Measurements from ENCODE around the gene RRP36. TPM values are rescaled to one million over a fixed set of nuclear protein-coding genes. Genes with fewer than 3 reads are reported as not detected.
"Not testable (repeated sequence)": the region's sequence is repeated elsewhere in the genome, so short reads cannot be mapped to it uniquely, and the experiment has no call there.

RRP36 gene
- total RNA-seq, 4 donors from 2014 or later = 32.2 to 200 (median 40.5) TPM

- H3K27me3 ChIP-seq = no peaks in the 10 kb centered on the region
- in situ Hi-C loops (cut with MboI; ENCODE audit: low pct_ligation_motif_present in 1 of 4, low pct_unique_long_range_greater_than_20kb in 1 of 4, low sequenced_read_pairs in 3 of 4) = no loop called here
- H3K9me3 ChIP-seq = no peaks in the 10 kb centered on the region
- peaks cover 0 to 13% (median 4%) of the 10 kb centered on the region in 4 donors for H3K36me3 ChIP-seq
- H3K27ac ChIP-seq = no peak overlapping the region
- H3K4me3 ChIP-seq = no peak overlapping the region
- intact Hi-C loops (cut with DNase I; ENCODE audit: low total_unique reads) = no loop called here
- WGBS, 2 donors (ENCODE audit: low coverage in 1 of 2) = 97 to 100% methylated on average over 1 to 18 of the region's 18 CpGs
- no peak for TF ChIP-seq CTCF (IDR thresholded peaks at IDR 0.05)
- no peak for TF ChIP-seq POLR2AphosphoS5 (IDR thresholded peaks at IDR 0.05)
- TF ChIP-seq EP300 (IDR thresholded peaks at IDR 0.05; ENCODE audit: low read depth) = no peak
- no peak for TF ChIP-seq POLR2A (IDR thresholded peaks at IDR 0.05)
- DNase-seq = no peak
- H3K4me1 ChIP-seq = no peaks in the 10 kb centered on the region
Measured at GRCh38 chr6:43040542-43041257, 19.3 kb downstream of the RRP36 start.

GRCh38 chr6:43041475-43041874 is 20.1 kb downstream of the RRP36 start:
- WGBS, 2 donors (ENCODE audit: low coverage in 1 of 2) = 95 to 96% methylated on average over 7 to 8 of the region's 8 CpGs
- peaks cover 0 to 13% (median 4%) of the 10 kb centered on the region in 4 donors for H3K36me3 ChIP-seq
- H3K4me3 ChIP-seq; in situ Hi-C loops (cut with MboI; ENCODE audit: low pct_ligation_motif_present in 1 of 4, low pct_unique_long_range_greater_than_20kb in 1 of 4, low sequenced_read_pairs in 3 of 4); H3K27me3 ChIP-seq; H3K9me3 ChIP-seq; H3K4me1 ChIP-seq; H3K27ac ChIP-seq; DNase-seq; intact Hi-C loops (cut with DNase I; ENCODE audit: low total_unique reads): not testable (repeated sequence)

DNA sequence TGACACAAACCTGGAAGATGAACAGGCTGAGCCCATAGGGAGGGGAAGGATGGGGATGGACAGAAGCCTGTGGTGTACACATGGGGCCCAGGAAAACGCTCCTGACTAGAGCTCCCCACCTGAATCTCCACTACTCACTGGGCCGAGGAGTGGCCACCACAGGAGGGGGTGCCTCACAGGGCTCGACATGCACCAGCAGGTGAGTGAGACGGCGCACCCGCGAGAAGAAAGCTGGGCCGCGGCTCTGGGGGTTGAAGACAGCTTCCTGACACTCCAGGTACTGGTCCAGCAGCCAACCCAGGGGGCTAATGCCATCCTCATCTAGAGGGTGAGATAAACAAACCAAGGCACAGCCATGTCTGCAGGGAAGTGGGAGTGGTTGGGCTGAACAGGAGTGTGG is 21.9 kb downstream of the RRP36 start:
- Histone ChIP-seq H3K4me1 (no peaks in the 10 kb centered on the region), H3K27me3 (no peaks in the 10 kb centered on the region), H3K9me3 (no peaks in the 10 kb centered on the region), H3K4me3 (no peak overlapping the region), H3K36me3 (peaks cover 0 to 17% (median 2%) of the 10 kb centered on the region in 4 donors), H3K27ac (no peak overlapping the region)
- TF ChIP-seq POLR2A (IDR thresholded peaks at IDR 0.05) = no peak
- TF ChIP-seq CTCF (IDR thresholded peaks at IDR 0.05) = no peak
- no peak for TF ChIP-seq POLR2AphosphoS5 (IDR thresholded peaks at IDR 0.05)
- no peak for TF ChIP-seq EP300 (IDR thresholded peaks at IDR 0.05; ENCODE audit: low read depth)
- WGBS, 2 donors (ENCODE audit: low coverage in 1 of 2) = 95% methylated on average over 9 of the region's 9 CpGs; no CpG with 5 or more reads in 1 of the 2 donors
- intact Hi-C loops (cut with DNase I; ENCODE audit: low total_unique reads) = no loop called here
- DNase-seq = no peak
- in situ Hi-C loops (cut with MboI; ENCODE audit: low pct_ligation_motif_present in 1 of 4, low pct_unique_long_range_greater_than_20kb in 1 of 4, low sequenced_read_pairs in 3 of 4) = no loop called here

DNA sequence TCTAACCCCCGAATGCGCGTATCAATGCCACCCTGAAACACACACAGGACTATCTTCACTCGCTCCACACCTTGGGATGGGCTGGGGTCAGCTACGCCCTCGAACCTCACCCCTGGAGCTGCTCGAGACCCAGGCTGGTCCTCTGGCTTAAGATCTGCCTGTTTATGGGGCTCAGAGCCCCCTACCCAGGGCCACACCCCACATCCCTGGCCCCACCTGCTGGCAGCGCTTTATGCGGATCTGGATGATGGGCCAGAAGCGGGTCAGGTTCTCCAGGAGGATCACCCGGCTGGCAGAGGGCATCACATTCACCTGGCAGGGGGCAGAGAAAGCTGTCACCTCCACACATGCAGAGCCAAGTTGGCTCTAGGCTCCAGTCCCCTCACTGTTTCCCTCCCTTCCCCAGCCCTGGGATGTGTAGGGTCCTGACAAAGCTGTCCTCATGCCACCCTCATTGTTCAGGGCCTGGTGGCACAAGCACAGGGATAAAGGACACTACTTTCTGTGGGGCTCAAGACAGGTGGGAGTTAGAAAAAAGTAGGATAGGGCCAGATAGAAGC is 24.0 kb downstream of the RRP36 start:
- H3K27me3 ChIP-seq = no peaks in the 10 kb centered on the region
- intact Hi-C loops (cut with DNase I; ENCODE audit: low total_unique reads) = no loop called here
- peaks cover 0 to 18% (median 0%) of the 10 kb centered on the region in 4 donors for H3K36me3 ChIP-seq
- WGBS, 2 donors (ENCODE audit: low coverage in 1 of 2) = 91% methylated on average over 11 of the region's 11 CpGs; no CpG with 5 or more reads in 1 of the 2 donors
- H3K27ac ChIP-seq = no peak overlapping the region
- H3K4me1 ChIP-seq = no peaks in the 10 kb centered on the region
- DNase-seq = no peak
- H3K4me3 ChIP-seq = no peak overlapping the region
- TF ChIP-seq POLR2AphosphoS5 (IDR thresholded peaks at IDR 0.05) (no peak), EP300 (IDR thresholded peaks at IDR 0.05; ENCODE audit: low read depth) (no peak), POLR2A (IDR thresholded peaks at IDR 0.05) (no peak), CTCF (IDR thresholded peaks at IDR 0.05) (no peak)
- in situ Hi-C loops (cut with MboI; ENCODE audit: low pct_ligation_motif_present in 1 of 4, low pct_unique_long_range_greater_than_20kb in 1 of 4, low sequenced_read_pairs in 3 of 4) = no loop called here
- no peaks in the 10 kb centered on the region for H3K9me3 ChIP-seq

All from transverse colon (tissue), 4 donors.